H1 (cell line): ENCODE measurements around the gene CD81.

Source experiments
- BRCA1 ChIP-seq: IDR thresholded peaks from 2 replicates; pipeline ENCODE4 v1.6.1; 2012; ENCODE audit warnings: low read depth, low read length, improper control_type of control experiment
- CTCF ChIP-seq, 3 experiments: IDR thresholded peaks; 1 replicate in 2 of 3; 2 replicates in 1 of 3; pipeline versions ENCODE4 v1.5.1 to v1.6.1; 2011; ENCODE audit warnings: low read length in 3 of 3, mild to moderate bottlenecking in 3 of 3, inconsistent platforms in 2 of 3, low read depth in 1 of 3, moderate library complexity in 1 of 3; ENCODE audit not compliant: insufficient read depth in 1 of 3; ENCODE audit errors: control extremely low read depth in 1 of 3
- JUN ChIP-seq: IDR thresholded peaks from 2 replicates; pipeline ENCODE4 v1.6.1; 2011; ENCODE audit warnings: low read depth, mild to moderate bottlenecking, improper control_type of control experiment, low read length
- MAX ChIP-seq: IDR thresholded peaks from 2 replicates; pipeline ENCODE4 v1.6.1; 2012; ENCODE audit warnings: inconsistent platforms
- POLR2A ChIP-seq, 2 experiments: IDR thresholded peaks; 1 replicate in 1 of 2; 2 replicates in 1 of 2; pipeline ENCODE4 v1.6.1; 2011; ENCODE audit warnings: low read depth in 2 of 2, low read length in 2 of 2, mild to moderate bottlenecking in 2 of 2; ENCODE audit errors: control extremely low read depth in 1 of 2
- RFX5 ChIP-seq: IDR thresholded peaks from 2 replicates; pipeline ENCODE4 v1.6.1; 2011; ENCODE audit warnings: low read depth, low read length, improper control_type of control experiment, borderline replicate concordance
- SIN3A ChIP-seq, 2 experiments: IDR thresholded peaks in 1 of 2; conservative IDR thresholded peaks in 1 of 2; 2 replicates each; pipeline ENCODE4 v1.6.1; 2011 to 2012; ENCODE audit warnings: low read length in 2 of 2, improper control_type of control experiment in 1 of 2, low read depth in 1 of 2, mild to moderate bottlenecking in 1 of 2
- SRF ChIP-seq: IDR thresholded peaks from 2 replicates; pipeline ENCODE4 v1.6.1; 2011; ENCODE audit warnings: mild to moderate bottlenecking, low read depth, low read length, moderate library complexity
- TAF1 ChIP-seq: IDR thresholded peaks from 2 replicates; pipeline ENCODE4 v1.6.1; 2011; ENCODE audit warnings: mild to moderate bottlenecking, low read depth, low read length
- TCF12 ChIP-seq: IDR thresholded peaks from 2 replicates; pipeline ENCODE4 v1.6.1; 2011; ENCODE audit warnings: low read depth, mild to moderate bottlenecking, low read length
- USF2 ChIP-seq: IDR thresholded peaks from 2 replicates; pipeline ENCODE4 v1.6.1; 2011; ENCODE audit warnings: low read length, improper control_type of control experiment

DNA sequence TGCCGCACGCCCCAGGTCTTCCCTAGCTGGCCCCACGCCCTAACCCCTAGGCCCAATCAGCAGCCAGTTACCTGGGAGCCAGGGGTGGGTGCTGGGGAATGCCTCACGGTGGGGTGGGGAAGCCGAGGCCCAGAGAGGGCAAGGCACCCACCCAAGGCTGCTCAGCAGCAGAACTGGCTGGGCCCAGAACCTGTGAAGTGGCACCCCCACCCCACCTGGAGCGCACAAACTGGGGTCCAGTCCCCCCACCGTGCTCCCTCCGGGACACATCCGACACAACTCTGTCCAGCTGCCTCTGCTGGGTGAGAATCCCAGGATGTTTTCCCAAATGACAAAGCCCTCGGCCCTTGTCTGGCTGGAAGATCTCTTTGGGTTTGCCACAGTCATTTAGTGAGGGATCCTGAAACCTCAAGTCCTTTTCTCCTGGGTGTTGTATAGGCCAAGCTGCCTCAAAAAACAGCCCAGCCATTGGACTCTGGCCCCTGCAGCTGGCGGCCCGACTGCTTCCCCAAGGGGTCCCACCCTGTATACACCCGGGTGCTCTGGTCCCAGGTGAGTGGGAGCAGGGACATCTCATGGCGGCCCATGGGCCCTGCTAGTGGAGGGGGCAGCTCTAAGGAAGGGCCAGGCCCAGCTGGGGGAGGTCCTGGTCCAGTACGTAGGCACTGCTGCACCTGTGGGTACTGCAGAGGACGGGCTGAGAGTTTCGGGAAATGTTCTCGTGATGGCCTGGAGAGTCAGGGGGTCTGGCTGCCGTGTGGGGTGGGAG is 44.3 kb downstream of the CD81 start:
- no peak for TF ChIP-seq CTCF (IDR thresholded peaks at IDR 0.05; ENCODE audit: control extremely low read depth in 1 of 3, insufficient read depth in 1 of 3, low read depth in 1 of 3, low read length in 3 of 3)
- TF ChIP-seq TAF1 = no peak
- TF ChIP-seq MAX = no peak
- TF ChIP-seq RFX5 = no peak
- TF ChIP-seq JUN = no peak
- no peak for TF ChIP-seq POLR2A (IDR thresholded peaks at IDR 0.05; ENCODE audit: control extremely low read depth in 1 of 2, low read depth in 2 of 2, low read length in 2 of 2)
- no peak for TF ChIP-seq SIN3A (conservative IDR thresholded peaks at IDR 0.05 in 1 of 2, IDR thresholded peaks at IDR 0.05 in 1 of 2; ENCODE audit: low read depth in 1 of 2, low read length in 2 of 2)
- no peak for TF ChIP-seq BRCA1
- TF ChIP-seq USF2 = no peak
- TF ChIP-seq TCF12 = no peak
- no peak for TF ChIP-seq SRF
